Brain microvascular endothelial cell (primary cell): ENCODE results near the gene CNOT6L.

ENCODE experiments used
- DNase-seq: peaks from one replicate; pipeline ENCODE4 v3.0.0-alpha.2; 2020
- H3K27ac ChIP-seq: fragments of 250-450 bp; sonication (Bioruptor Pico); 2 replicates; pipeline ENCODE4 v1.5.1; 2020; ENCODE audit warnings: mild to moderate bottlenecking, moderate library complexity
- H3K27me3 ChIP-seq: fragments of 250-450 bp; sonication (Bioruptor Pico); replicated peaks from 2 replicates; pipeline ENCODE4 v1.5.1; 2020; ENCODE audit warnings: mild to moderate bottlenecking
- H3K36me3 ChIP-seq: fragments of 250-450 bp; sonication (Bioruptor Pico); replicated peaks from 2 replicates; pipeline ENCODE4 v1.5.1; 2020; ENCODE audit warnings: mild to moderate bottlenecking
- H3K4me3 ChIP-seq: 2 replicates; pipeline ENCODE4 v1.5.1; 2011; ENCODE audit warnings: low read depth, mild to moderate bottlenecking, control low read depth, low read length, moderate library complexity
- CTCF ChIP-seq: IDR thresholded peaks from 2 replicates; pipeline ENCODE4 v1.5.1; 2011; ENCODE audit warnings: low read depth, mild to moderate bottlenecking, moderate library complexity, low read length, control low read depth, inconsistent platforms; ENCODE audit errors: missing control alignments
- in situ Hi-C: cut with HindIII; loops from 2 replicates; pipeline ENCODE4 v1.10.0; 2017; ENCODE audit warnings: low sequenced_read_pairs, low pct_ligation_motif_present

CNOT6L gene

GRCh38 chr4:77681792-77682191, 137.4 kb downstream of the CNOT6L start:
- H3K4me3 ChIP-seq: no peak overlapping the region
- no peak for DNase-seq
- no peak for TF ChIP-seq CTCF
- no peaks in the 10 kb centered on the region for H3K27me3 ChIP-seq
- no peaks in the 10 kb centered on the region for H3K36me3 ChIP-seq
- in situ Hi-C loops: no loop called here
- no peak overlapping the region for H3K27ac ChIP-seq

- in situ Hi-C loops: no loop called here
- Histone ChIP-seq H3K27me3 (no peaks in the 10 kb centered on the region), H3K4me3 (no peak overlapping the region), H3K27ac (no peak overlapping the region), H3K36me3 (no peaks in the 10 kb centered on the region)
- no peak for DNase-seq
- TF ChIP-seq CTCF: no peak
These were observed 142.3 kb downstream of the CNOT6L start for GRCh38 chr4:77676842-77677241.

- H3K4me3 ChIP-seq: no peak overlapping the region
- H3K27ac ChIP-seq: no peak overlapping the region
- no peak for TF ChIP-seq CTCF
- no peaks in the 10 kb centered on the region for H3K27me3 ChIP-seq
- no peaks in the 10 kb centered on the region for H3K36me3 ChIP-seq
- in situ Hi-C loops: no loop called here
- no peak for DNase-seq
These were observed 148.1 kb downstream of the CNOT6L start for GRCh38 chr4:77671051-77671450.

- no peaks in the 10 kb centered on the region for H3K36me3 ChIP-seq
- no peak for DNase-seq
- no peaks in the 10 kb centered on the region for H3K27me3 ChIP-seq
- in situ Hi-C loops: no loop called here
- TF ChIP-seq CTCF: no peak
- H3K4me3 ChIP-seq: no peak overlapping the region
- no peak overlapping the region for H3K27ac ChIP-seq
These were observed 149.1 kb downstream of the CNOT6L start for GRCh38 chr4:77669946-77670590.

- no peak overlapping the region for H3K27ac ChIP-seq
- H3K36me3 ChIP-seq: no peaks in the 10 kb centered on the region
- no peak overlapping the region for H3K4me3 ChIP-seq
- DNase-seq: no peak
- no peak for TF ChIP-seq CTCF
- H3K27me3 ChIP-seq: no peaks in the 10 kb centered on the region
- in situ Hi-C loops: no loop called here
These were observed 153.6 kb downstream of the CNOT6L start for GRCh38 chr4:77665381-77666069.
